HG02973 (cell line): Measurements from ENCODE around the gene GABBR2.
"Not testable (repeated sequence)": the region's sequence is repeated elsewhere in the genome, so short reads cannot be mapped to it uniquely, and the experiment has no call there.

ENCODE experiments used
- ATAC-seq: cut with Tn5 transposase; IDR thresholded peaks from one replicate; pipeline ENCODE4 v1.9.1; 2021; ENCODE audit warnings: moderate library complexity; ENCODE audit not compliant: unreplicated experiment

Gene GABBR2

DNA sequence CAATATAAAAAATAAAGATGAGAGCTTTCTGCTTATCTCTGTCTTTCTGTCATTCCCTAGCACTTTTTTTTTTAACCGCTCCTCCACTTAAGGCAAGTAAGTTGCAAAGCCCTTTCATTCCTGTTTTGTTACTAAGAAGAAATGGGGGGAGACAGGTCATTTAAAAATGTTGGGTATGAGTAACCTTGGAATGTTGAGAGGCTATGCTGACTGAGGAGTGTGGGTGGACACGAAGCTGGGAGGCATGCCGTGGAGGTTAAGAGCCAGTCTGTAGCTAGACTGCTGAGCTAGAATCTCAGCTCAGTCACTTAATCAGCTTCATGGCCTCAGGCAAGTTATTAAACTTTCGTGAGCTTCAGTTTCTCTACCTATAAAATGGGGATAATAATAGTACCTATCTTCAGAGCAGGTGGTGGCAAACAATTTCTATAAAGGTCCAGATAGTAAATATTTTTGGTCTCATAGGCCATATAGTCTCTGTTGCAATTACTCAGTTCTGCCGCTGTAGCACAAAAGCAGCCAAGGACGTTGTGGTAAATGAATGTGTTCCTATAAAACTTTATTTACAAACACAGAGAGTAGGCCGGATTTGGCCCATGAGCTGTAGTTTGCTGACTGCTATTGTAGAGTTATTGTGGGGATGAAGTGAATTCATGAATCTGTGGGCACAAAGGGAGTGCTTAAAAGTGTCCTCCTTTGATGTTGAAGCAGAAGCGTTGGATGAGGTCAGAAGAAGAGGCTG, 220.0 kb downstream of the GABBR2 start:
- no peak for ATAC-seq

DNA sequence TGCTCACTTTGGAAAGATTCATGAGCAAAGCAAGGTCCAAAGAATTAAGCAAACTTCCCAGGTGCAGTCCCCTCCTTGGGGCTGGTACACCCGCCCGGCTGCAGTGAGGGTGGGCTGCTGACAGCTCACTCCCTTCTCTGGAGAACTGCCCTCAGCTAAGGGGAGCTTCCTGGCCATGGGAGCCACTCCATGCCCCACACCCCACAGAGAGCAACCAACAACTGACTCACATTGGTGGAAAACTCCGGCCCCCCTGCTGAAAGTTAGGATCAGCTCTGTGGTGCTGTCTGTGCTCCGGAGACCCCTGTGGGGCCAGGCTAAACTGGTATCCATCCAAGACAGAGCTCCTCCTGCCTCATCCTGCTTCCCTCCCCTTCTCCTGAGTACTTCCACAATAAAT, 223.0 kb downstream of the GABBR2 start:
- ATAC-seq = no peak

DNA sequence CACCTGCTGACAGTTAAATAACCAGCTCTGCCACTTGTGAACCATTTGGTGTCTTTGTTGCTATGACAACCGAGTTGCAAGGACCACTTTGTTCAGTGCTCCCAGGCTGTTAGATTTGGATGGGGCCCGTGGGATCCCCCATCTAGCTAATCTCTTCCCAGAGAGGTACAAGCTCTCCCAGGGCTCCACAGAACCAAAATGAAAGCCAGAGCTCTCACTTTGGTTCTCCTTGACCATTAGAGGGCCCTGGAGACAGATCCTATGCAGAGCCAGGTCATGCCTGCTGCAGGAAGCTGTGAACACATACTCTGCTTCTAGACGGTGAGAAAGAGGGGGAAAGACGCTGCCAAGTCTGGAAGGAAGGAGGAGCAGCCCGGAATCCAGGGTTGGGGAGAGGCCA, 224.6 kb downstream of the GABBR2 start:
- ATAC-seq = no peak

DNA sequence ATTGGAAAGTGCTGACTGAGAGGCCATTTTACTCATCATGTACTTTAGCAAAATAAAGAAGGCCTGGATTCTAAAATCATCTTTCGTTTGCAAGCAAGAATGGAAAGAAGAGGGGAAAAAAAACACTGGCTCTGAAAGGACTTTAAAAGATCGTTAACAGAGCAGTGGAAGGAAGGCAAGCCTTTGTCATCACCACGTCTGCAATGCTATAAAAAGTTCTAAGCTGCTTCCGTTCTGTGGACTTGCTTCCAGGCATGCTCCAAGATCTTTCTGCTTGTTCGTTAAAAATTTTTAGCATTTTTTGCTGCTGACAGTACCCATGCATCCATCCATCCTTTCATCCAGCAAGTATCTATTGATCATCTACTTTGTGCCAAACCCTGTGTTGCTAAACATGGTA, 226.5 kb downstream of the GABBR2 start:
- no peak for ATAC-seq

DNA sequence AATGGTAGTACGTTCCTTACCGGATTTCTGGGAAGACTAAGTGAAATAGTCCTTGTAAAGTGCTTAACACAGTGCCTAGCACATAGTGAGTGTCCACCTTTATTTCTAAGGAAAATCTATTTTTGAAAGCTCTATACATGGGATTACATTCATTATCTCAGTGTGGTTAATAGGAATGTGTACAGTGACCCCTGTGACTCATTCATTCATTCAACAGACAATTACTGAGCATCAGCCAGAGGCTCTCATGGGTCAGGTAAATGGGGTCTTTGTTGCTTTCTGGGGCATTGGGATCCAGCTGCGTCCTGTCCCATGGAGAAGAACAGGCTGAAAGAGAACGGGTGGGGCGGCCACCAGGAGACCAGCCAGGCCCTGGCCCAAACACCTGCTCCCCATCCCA, 227.1 kb downstream of the GABBR2 start:
- ATAC-seq = no peak

DNA sequence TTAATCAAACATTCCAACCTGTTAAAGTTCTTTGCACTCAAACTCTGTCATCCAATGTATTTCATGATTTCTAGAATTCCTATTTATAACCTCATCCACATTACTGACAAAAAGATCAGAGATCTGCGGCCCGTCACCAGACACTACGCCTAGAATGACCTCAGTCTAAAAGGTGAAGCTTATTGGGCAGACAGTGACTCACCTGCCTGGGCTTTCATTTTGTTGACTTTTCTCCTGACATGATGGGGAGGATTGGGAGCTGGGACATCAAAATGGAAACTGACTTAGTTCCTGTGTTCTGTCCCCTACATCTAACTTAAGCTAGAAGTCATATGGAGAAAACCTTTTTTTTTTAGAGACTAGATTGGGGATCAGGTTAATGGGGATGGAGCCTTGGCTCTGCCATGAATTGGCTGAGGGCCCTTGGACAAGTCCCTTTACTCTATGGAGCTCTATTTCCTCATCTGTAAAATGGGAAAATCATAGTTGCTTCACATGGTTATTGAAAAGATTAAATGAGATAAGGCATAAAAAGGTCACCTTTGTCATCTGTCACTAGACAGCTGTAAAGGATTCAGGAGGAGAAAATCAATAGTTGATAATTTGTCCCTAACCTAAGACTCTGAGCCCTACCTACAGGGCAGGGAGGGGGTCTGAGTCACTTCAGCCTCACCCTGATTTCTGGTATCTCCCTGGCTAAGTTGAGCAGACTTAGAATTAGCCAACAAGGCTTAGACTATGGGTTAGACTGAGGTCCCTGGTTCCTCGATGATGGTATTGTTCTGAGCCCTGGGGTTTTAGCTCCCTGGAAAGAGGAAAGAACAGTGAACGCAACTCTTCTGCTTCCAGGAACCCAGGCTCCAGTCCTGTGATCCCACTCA, 228.5 kb downstream of the GABBR2 start:
- no peak for ATAC-seq

DNA sequence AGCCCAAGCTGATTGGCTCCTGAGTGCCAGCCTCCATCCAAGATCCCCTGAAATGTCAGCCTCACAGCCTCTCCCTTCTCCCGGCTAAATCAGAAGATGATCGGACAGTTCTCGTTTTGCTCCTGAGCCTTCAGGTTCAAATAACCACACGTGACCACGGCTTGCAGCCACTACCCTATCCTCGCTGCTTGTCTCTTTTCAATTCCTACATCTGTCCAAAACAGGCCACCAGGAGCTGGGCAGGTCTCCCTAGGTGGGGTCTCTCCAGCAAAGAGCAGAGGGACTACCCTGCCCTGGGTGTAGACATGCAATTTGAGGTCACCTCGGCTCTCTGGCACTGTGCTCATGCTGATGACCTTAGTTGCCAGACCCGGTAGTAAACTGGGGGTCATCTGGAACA, 229.3 kb downstream of the GABBR2 start:
- no peak for ATAC-seq

DNA sequence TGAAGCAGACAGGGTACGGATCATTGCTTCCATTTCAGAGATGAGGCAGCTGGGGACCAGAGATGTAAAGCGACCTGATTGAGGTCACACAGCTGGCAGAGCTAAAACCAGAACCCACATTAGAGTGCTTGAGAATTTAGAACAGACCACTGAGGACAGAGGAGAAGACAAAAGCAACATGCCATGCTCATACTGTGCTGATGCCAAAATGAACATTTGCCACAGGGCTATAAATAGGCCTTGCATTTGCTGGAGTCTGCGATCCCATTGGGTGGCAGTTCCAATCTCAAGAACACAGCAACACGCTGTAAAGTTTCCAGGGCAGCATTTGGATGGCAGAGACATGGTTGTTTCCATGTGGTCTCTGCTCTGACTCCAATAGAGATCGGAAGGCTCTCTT, 230.9 kb downstream of the GABBR2 start:
- ATAC-seq = no peak

DNA sequence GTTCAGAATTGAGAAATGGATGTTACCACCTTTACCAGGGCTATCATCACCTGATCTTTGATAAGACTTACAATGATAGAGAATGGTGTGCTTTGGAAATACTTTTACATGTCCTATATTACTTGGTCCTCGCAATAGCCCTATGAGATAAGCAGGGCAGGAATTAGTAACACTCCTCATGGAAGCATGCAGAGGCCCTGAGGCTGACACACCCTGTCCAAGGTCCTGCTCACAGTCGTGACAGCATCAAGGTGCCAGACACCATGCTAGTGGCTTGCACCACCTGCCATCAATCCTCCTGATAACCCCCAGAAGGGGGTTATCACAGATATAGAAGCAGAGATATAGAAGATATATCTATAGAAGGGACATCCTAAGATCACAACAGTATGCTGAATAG, 236.5 kb downstream of the GABBR2 start:
- no peak for ATAC-seq

DNA sequence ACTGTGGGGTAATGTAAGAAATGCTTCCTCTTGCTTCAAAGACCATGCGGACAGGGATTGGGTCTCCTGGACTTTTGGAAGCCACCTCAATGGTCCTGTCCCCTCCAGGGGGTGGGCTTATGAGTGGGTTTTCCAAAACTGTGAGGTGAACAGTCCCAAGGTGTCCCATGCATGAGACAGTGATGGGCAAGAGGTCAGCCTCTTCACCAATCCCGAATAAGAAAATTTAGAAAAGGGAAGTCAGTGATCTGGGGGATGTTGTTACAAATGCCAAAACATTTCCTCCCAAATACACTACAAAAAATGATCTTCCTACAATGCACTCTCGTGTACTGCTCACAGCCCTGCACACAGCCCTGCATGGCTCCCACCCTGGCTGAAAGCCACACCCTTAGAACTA, 237.6 kb downstream of the GABBR2 start:
- no peak for ATAC-seq

DNA sequence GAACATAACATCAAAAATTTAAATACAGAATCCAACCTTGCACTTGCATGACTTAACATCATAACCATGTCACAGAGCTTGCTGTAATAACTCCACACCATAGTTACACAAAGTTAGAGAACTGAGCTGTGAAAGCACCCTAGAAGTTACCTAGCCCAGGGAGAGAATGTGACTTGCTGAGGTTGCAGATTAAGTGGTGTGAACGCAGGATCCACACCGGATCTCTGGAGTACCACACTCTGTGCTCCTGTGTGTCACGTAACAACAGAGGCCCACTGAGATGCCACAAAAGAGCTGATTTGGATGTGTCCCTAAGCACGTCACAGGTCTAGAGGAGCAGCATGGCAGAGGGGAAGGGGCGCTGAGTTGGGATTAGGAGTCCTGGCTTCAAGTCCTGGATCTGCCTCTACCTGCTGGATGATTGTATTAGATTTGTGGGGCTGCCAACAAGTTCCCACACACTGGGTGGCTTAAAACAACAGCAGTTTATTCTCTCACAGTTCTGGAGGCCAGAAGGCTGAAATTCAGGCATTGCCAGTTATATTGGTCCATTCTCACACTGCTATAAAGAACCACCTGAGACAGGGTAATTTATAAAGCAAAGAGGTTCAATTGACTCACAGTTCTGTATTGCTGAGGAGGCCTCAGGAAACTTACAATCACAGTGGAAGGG, 240.0 kb downstream of the GABBR2 start:
- ATAC-seq = no peak

DNA sequence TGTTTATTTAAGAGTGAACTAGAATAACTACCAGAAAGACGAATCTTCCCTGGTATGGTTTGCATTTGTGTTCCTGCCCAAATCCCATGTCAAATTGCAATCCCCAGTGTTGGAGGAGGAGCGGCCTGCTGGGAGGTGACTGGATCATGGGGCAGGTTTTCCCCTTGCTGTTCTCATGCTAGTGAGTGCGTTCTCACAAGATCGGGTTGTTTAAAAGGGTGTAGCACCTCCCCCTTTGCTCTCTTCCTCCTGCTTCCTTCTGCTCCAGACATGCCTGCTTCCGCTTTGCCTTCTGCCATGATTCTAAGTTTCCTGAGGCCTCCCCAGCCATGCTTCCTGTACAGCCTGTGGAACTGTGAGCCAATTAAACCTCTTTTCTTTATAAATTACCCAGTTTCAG, 242.9 kb downstream of the GABBR2 start:
- no peak for ATAC-seq

DNA sequence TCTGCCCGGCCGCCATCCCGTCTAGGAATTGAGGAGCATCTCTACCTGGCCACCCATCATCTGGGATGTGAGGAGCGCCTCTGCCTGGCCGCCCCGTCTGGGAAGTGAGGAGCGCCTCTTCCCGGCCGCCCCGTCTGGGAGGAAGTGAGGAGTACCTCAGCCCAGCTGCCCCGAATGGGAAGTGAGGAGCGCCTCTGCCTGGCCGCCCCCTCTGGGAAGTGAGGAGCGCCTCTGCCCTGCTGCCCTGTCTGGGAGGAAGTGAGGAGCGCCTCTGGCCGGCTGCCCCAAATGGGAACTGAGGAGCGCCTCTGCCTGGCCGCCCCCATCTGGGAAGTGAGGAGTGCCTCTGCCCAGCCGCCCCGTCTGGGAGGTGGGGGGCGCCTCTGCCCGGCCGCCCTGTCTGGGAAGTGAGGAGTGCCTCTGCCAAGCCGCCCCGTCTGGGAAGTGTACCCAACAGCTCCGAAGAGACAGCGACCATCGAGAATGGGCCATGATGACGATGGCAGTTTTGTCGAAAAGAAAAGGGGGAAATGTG, 244.5 kb downstream of the GABBR2 start:
- not testable (repeated sequence) for ATAC-seq

DNA sequence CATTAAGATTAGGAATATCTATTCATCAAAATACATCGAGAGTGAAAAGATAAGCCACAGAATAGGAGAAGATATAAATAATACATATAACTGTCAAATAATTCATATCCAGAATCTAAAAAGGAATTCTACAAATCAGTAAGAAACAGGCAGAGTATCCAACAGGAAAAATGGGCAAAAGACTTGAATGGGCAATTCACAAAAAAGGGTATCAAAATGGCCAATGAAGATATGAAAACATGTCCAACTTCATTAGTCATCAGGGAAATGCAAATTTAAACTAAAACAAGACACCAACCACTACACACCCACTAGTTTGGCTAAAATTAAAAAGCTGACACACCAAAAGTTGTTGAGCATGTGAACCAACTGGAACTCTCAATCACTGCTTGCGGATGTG, 246.4 kb downstream of the GABBR2 start:
- ATAC-seq = no peak

DNA sequence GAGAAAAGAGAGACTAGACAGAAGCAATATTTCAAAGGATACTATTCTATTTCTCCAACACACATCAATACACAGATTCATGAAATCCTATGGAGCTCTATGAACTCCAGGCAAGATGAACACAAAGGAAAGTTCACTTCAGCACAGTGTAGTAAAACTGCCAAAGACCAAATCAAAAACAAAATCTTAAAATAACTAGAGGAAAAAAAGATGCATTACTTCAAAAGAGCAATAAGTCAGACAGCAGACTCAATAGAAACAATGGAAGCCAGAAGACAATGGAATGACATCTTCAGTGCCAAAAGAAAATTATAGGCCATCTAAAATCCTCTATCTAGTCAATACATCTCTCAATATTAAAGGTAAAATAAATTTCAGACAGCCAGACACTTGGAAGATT, 248.0 kb downstream of the GABBR2 start:
- ATAC-seq = no peak

DNA sequence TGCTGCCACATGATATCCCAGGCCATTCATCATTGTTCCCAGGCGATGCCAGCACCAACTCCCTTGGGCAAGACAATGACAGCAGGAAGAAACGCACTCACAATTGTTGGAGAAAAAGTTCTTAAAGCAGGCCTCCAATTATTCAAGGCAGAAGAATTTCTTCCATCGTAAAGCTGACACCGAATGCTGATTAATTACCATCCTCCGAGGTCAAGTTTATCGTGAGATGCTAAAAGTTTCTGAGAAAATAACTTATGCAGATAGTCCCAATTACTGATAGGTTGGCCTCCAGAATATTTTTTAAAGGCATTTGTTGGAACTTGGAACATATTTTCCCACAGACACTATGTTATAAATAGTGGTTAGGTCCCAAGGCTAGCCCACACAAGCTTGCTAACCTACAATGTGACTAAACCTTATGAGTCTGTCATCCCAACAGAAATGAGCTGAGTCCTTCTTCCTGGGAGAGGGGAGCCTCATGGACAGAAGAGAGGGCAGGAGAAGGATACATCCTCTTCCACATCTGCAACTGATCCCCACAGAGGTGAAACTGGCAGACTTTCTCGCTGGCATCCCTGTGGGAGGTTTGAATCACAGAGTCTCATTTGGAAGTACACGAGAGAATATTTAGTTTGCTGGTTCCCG, 250.9 kb downstream of the GABBR2 start:
- ATAC-seq = no peak

DNA sequence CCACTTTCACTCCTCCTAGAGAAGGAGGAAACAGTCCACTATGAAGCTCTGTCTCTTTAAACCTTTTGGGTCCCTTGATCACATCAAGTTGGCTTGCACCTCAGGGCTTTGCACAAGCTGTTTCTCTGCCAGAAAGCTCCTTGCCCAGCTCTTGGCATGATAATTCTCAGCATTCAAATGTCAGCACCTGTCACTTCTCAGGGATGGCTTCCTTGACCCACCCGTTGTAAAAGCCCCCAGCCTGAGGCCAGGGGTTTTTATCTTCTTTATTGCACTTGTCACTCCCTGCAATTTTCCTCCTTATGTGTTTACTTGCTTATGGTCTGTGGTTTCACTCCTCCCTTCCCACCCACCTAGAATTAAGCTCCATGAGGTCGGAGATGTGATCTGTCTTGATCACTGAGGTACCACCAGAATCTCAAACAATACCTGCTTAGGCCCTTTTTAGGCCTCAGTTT, 252.6 kb downstream of the GABBR2 start:
- ATAC-seq = no peak

DNA sequence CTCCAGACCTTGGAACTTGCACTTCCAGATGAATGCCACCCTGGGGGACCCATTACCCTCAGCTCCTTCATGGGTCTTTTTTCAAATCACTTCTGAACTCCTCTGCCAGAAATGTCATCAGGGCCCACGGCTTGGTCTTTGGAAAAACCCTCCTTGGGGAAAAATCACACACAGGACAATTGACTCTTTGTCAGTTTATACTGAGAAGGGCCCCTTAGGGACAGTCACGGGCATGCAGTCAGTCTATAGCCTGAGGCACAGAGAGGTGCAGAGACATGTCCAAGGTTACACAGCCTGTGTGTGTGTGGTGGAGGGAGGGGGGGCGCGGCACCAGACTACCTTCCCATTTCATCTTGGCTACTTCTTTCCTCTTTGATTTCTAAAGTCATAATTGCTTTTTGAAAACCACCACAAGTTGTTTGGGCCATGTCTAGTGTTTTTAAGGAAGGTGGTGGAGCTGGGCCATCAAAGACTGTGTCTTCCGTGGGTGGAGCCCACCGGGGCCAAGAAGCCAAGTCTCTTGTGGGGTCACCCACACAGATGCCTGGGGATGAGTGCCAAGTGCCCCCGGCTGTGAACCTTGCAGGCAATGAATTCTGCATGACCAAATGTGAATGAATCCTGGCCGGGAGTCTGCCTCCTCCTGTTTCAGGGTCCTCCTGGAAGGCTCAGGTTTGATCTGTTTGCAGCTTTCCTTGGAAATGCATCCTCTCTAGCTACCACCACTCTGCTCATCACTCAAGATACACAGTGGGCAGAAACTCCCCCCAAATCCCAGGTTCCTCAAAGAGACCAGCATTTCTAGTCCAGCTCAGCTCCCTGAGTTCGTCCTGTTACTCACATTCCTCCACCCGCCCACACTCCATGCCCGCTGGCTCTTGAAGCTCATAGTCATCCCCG, 253.2 kb downstream of the GABBR2 start:
- no peak for ATAC-seq

DNA sequence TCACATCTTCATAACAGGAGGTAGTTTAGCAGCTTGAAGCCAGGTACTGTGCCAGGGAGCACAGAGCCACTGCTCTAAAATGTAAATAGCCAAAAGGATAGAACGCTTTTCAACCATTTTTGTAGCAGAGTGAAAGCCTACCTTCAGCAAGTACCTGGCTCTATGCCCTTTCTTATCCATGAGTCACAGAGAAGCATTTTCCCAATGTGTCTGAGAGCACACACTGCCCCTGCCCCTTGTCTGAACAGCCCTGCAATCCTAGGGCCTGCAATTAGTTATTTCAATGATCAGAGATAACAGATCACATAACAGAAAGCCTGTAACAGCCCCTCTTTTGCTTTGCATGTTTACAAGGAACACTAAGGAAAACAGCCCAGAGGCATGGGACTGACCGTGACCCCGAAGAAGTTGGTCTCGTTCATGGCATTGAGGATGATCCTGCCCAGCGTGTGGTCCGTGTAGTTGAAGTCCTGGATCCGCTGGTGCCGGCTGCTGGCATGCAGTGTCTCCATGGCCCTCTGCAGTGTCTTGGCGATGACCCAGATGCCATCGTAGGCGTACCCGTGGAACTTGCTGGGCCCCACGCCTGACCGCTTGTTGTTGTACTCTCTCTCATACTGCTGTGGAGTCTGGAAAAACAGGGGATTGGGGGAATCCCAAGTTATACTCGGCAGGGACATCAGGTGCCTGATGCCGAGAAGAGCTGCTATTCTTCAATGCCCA, 255.0 kb downstream of the GABBR2 start:
- ATAC-seq = no peak
